Pancreas (tissue), 10 donors: ENCODE measurements around the gene ACVR1. TPM values are rescaled to one million over a fixed set of nuclear protein-coding genes. Genes with fewer than 3 reads are reported as not detected.

ENCODE experiments used
- ATAC-seq, 4 donors: fragments of 200-7000 bp; cut with Tn5 transposase; one replicate each; pipeline versions ENCODE4 v1.8.0 to v1.9.1; 2020; ENCODE audit warnings: mild to moderate bottlenecking in 4 of 4, moderate library complexity in 4 of 4
- DNase-seq, 6 donors: peaks; one replicate each; pipeline ENCODE4 v3.0.0-alpha.2; 2020
- FAIRE-seq: peaks from 2 replicates; lab custom pipeline; 2012; peaks lifted over from hg19 to GRCh38; lab: Jason Lieb, UNC
- H3K27ac ChIP-seq, 4 donors: fragments of 200-600 bp; sonication (generic); 1 replicate in 3 of 4; 2 replicates in 1 of 4; pipeline versions ENCODE4 v1.5.0 to v1.8.0; 2020
- H3K27me3 ChIP-seq, 4 donors: fragments of 200-600 bp; one replicate each; pipeline ENCODE4 v1.8.0; 2021
- H3K36me3 ChIP-seq, 3 donors: fragments of 200-600 bp; sonication (generic) in 1 of 3; one replicate each; pipeline versions ENCODE4 v1.5.0 to v1.8.0; 2020 to 2021
- H3K4me1 ChIP-seq, 3 donors: fragments of 200-600 bp; one replicate each; pipeline ENCODE4 v1.8.0; 2021
- H3K4me3 ChIP-seq, 4 donors: fragments of 200-600 bp; sonication (generic) in 2 of 4; one replicate each; pipeline versions ENCODE4 v1.5.0 to v1.8.0; 2020 to 2021
- H3K9me3 ChIP-seq, 4 donors: fragments of 200-600 bp; one replicate each; pipeline ENCODE4 v1.8.0; 2021
- WGBS, 2 donors: extraction: QIAGEN DNeasy Blood & Tissue Kit; methylation state at CpG; one replicate each; pipeline ENCODE4 v1.1.7; 2013; 5-methylcytosine and 5-hydroxymethylcytosine counted together
- intact Hi-C, 3 donors: fragments of 100-400 bp; cut with DNase I; formaldehyde crosslinking; loops; one replicate each; pipeline versions ENCODE4 v1.11.1 to v1.14.2; 2022
- polyA plus RNA-seq, 2 donors: library from polyadenylated mRNA; stranded (reverse); fragments of 200-250 nt; gene quantifications; one replicate each; pipeline ENCODE4 v1.2.3, GENCODE V29; 2013
- total RNA-seq, 6 donors: library from RNA; stranded (reverse); fragmentation: NEBNext Ultra II Directional in 4 of 6; extraction: Animal tissue kit (Norgen Biotek cat#: 25700) in 4 of 6; gene quantifications; one replicate each; pipeline versions ENCODE4 v1.2.1 to v1.2.4, GENCODE V29; 2021 to 2023
- TF ChIP-seq, protein P1 (sequence below), 4 donors: fragments of 200-600 bp; sonication (generic) in 3 of 4; IDR thresholded peaks; one replicate each; pipeline versions ENCODE4 v1.5.0 to v1.8.0; 2021; ENCODE audit warnings: antibody characterized with exemption in 4 of 4
- donor health status: healthy with polysubstance abuse.
- donor health status: DM: no; HTN: no; CAD: no; lungs with moderate emphysema.
- donor health status: DM: no; HTN: no; CAD: no.
- donor health status: control.
- donor health status: control.
- donor health status: Bipolar disorder and iron deficiency.
- donor health status: DM: yes; HTN: yes; CAD: no.
- donor health status: DM: no; HTN: no; CAD: no.
- donor health status: DM: no; HTN: no; CAD: no.
- donor health status: DM: yes; HTN: yes; CAD: no.

The ACVR1 gene
- total and polyA plus RNA-seq, 8 donors: 3.1 to 25.2 (median 11.7) TPM

DNA sequence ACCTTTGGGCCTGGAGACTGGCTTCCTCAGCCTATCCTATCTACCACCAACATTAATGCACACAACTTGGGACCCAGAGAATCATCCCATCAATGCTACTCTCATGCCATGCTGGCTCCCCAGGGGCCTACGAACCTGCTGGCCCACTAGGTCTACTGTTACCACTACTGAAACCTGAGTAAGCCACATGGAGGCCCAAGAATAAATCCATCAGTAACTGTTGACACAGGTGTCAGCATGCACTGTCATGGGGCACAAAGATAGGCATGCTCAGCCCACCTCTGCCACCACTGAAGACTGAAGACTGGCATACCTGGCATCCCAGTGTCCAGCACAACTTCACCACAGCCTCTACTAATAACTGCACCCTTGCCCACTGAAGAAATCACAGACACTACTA, 176.3 kb downstream of the ACVR1 start:
- WGBS, 2 donors: 83 to 100% methylated on average over 1 of the region's 1 CpG
- intact Hi-C loops: no loop called here
- H3K4me3 ChIP-seq: no peak overlapping the region
- FAIRE-seq: no peak
- H3K36me3 ChIP-seq: no peaks in the 10 kb centered on the region
- no peaks in the 10 kb centered on the region for H3K9me3 ChIP-seq
- no peak for DNase-seq
- H3K27ac ChIP-seq: no peak overlapping the region
- no peaks in the 10 kb centered on the region for H3K27me3 ChIP-seq
- ATAC-seq: no peak
- TF ChIP-seq, protein P1, sequence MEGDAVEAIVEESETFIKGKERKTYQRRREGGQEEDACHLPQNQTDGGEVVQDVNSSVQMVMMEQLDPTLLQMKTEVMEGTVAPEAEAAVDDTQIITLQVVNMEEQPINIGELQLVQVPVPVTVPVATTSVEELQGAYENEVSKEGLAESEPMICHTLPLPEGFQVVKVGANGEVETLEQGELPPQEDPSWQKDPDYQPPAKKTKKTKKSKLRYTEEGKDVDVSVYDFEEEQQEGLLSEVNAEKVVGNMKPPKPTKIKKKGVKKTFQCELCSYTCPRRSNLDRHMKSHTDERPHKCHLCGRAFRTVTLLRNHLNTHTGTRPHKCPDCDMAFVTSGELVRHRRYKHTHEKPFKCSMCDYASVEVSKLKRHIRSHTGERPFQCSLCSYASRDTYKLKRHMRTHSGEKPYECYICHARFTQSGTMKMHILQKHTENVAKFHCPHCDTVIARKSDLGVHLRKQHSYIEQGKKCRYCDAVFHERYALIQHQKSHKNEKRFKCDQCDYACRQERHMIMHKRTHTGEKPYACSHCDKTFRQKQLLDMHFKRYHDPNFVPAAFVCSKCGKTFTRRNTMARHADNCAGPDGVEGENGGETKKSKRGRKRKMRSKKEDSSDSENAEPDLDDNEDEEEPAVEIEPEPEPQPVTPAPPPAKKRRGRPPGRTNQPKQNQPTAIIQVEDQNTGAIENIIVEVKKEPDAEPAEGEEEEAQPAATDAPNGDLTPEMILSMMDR (IDR thresholded peaks at IDR 0.05): no peak
- H3K4me1 ChIP-seq: no peaks in the 10 kb centered on the region

DNA sequence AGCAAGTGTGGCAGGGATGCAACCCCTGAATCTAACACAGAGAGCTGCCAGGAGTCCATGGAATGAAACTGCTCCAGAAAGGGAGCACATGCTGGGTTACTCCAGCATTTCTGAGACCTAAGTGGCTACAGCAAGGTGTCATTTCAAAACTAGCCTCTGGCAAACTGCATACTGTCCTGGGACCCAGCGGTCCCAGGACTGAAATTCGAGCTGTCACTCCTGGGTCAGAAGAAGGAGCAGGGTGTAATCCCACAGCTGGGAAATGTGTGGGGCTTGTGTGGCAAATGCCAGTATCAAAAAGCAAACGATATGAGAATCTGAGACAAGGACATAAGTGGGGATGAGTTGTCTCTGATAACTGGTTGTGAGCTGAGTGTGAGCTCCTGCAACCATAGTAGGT, 177.1 kb downstream of the ACVR1 start:
- TF ChIP-seq, protein P1 (IDR thresholded peaks at IDR 0.05): no peak
- no peak for FAIRE-seq
- no peak overlapping the region for H3K27ac ChIP-seq
- intact Hi-C loops: no loop called here
- H3K27me3 ChIP-seq: no peaks in the 10 kb centered on the region
- H3K4me1 ChIP-seq: no peaks in the 10 kb centered on the region
- no peak overlapping the region for H3K4me3 ChIP-seq
- no peak for DNase-seq
- H3K36me3 ChIP-seq: no peaks in the 10 kb centered on the region
- no peak for ATAC-seq
- whole genome bisulfite sequencing, 2 donors: 81 to 86% methylated on average over 3 of the region's 3 CpGs
- H3K9me3 ChIP-seq: no peaks in the 10 kb centered on the region

DNA sequence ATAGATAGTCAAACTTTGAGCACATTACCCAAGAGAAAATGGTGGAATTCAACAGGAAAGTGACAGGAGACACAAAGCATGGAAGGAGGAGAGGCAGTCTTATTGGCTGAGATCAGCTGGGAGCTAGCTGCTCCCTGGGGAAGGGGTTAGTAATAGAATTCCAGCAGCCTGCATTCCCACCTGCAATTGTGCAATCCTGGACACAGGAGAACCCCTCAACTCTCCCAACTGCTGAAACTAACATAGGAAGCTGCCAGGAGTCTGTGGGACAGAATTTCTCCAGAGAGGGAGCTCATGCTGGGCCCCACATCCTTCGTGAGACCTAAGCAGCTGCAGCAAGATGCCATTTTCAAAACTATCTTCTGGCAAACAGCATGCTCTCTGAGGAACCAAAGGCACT, 177.7 kb downstream of the ACVR1 start:
- Histone ChIP-seq H3K36me3 (no peaks in the 10 kb centered on the region), H3K4me1 (no peaks in the 10 kb centered on the region), H3K9me3 (no peaks in the 10 kb centered on the region), H3K27ac (no peak overlapping the region), H3K4me3 (no peak overlapping the region), H3K27me3 (no peaks in the 10 kb centered on the region)
- WGBS, 2 donors: 53% methylated on average over 1 of the region's 1 CpG
- TF ChIP-seq, protein P1 (IDR thresholded peaks at IDR 0.05): no peak
- no peak for ATAC-seq
- FAIRE-seq: no peak
- no peak for DNase-seq
- intact Hi-C loops: no loop called here

DNA sequence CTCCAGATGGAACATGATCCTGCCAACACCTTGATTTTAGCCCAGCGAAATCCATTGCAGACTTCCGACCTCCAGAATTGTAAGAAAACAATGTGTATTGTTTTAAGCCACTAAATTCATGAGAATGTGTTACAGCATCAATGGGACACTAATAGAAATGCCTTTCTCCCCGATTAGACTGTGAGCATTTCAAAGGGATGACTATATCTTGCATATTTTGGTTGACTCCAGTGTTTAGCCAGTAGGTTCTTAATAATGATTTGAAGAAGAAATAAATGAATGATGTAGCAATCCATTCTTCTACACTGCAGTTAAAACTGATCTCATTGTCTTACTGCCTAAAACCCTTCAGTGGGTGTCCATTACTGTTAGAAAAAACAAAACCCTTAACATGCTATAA, 180.1 kb downstream of the ACVR1 start:
- DNase-seq (no peak), ATAC-seq (no peak), FAIRE-seq (no peak)
- no peaks in the 10 kb centered on the region for H3K27me3 ChIP-seq
- no peaks in the 10 kb centered on the region for H3K4me1 ChIP-seq
- intact Hi-C loops: no loop called here
- H3K4me3 ChIP-seq: no peak overlapping the region
- H3K36me3 ChIP-seq: no peaks in the 10 kb centered on the region
- no peaks in the 10 kb centered on the region for H3K9me3 ChIP-seq
- TF ChIP-seq, protein P1 (IDR thresholded peaks at IDR 0.05): no peak
- H3K27ac ChIP-seq: no peak overlapping the region
- 84 to 86% methylated on average over 3 of the region's 3 CpGs for WGBS, 2 donors

DNA sequence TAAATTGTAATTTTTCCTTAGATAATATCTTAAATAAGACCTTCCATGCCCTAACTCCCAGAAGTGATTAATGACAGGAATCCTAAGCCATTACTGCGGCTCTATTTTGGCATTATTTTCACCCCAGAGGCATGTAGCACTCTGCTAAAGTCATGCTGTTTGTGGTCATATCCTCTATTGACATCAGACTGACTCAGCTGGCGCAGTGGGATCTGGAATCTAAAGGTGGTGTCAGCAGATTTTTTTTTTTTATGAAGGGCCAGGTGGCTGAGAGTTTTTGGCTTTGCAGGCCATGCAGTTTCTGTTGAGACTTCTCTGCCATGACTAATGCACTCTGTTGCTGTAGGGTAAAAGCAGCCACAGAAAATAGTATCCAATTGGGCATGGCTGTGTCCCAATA, 183.4 kb downstream of the ACVR1 start:
- TF ChIP-seq, protein P1 (IDR thresholded peaks at IDR 0.05): no peak
- ATAC-seq (no peak), FAIRE-seq (no peak), DNase-seq (no peak)
- Histone ChIP-seq H3K36me3 (no peaks in the 10 kb centered on the region), H3K4me1 (no peaks in the 10 kb centered on the region), H3K4me3 (no peak overlapping the region), H3K9me3 (no peaks in the 10 kb centered on the region), H3K27me3 (no peaks in the 10 kb centered on the region), H3K27ac (no peak overlapping the region)
- intact Hi-C loops: no loop called here
- WGBS, 2 donors: 95 to 96% methylated on average over 2 of the region's 2 CpGs
